HepG2 (cell line): ENCODE results near the gene GRB2. TPM values are rescaled to one million over a fixed set of nuclear protein-coding genes. Genes with fewer than 3 reads are reported as not detected.
A peak's percentile ranks its signal among the peaks of the same experiment; 100 is the strongest.
"Not testable (repeated sequence)": the region's sequence is repeated elsewhere in the genome, so short reads cannot be mapped to it uniquely, and the experiment has no call there.

Experiments
- ATAC-seq: fragments of 200-7000 bp; cut with Tn5 transposase; 3 replicates; pipeline ENCODE4 v1.9.1; 2020; ENCODE audit warnings: mild to moderate bottlenecking, moderate library complexity
- BruUV-seq: library from RNA; stranded (reverse); fragments of 400-500 nt; replicated peaks from 2 replicates; lab custom pipeline; 2021; lab: Mats Ljungman, UMichigan
- CTCF ChIA-PET: fragments of 300-600 bp; formaldehyde crosslinking; extraction: SDS; loops from one replicate; lab custom pipeline; 2021; ENCODE audit warnings: low total read pairs, inconsistent platforms, low intra/inter-chr PET ratio; lab: Yijun Ruan, JAX
- POLR2A ChIA-PET: fragments of 350-600 bp; sonication (Branson Sonifier 250); formaldehyde crosslinking; loops from one replicate; lab custom pipeline; 2020; ENCODE audit warnings: antibody characterized with exemption, inconsistent platforms; lab: Yijun Ruan, JAX
- DNase-seq: peaks from one replicate; pipeline ENCODE4 v3.0.0-alpha.2; 2015; ENCODE audit warnings: low spot score
- FAIRE-seq: peaks from 3 replicates; lab custom pipeline; 2011; peaks lifted over from hg19 to GRCh38; lab: Jason Lieb, UNC
- H2AFZ ChIP-seq: one replicate; pipeline ENCODE4 v1.6.1; 2011; ENCODE audit warnings: low read length, inconsistent platforms
- H3K27ac ChIP-seq: fragments of 300-600 bp; 3 replicates; pipeline ENCODE4 v1.8.0; 2011; ENCODE audit warnings: mixed run types, mild to moderate bottlenecking, mixed read lengths, low read length, inconsistent platforms; ENCODE audit not compliant: insufficient read depth; ENCODE audit errors: extremely low read length
- H3K27me3 ChIP-seq, 2 experiments: fragments of 200-600 bp in 1 of 2; 2 replicates in 1 of 2; 3 replicates in 1 of 2; pipeline versions ENCODE4 v1.6.0 to v1.8.0; 2011; ENCODE audit warnings: low read length in 2 of 2, mild to moderate bottlenecking in 2 of 2, moderate library complexity in 2 of 2, inconsistent platforms in 1 of 2; ENCODE audit not compliant: insufficient read depth in 2 of 2, control insufficient read depth in 1 of 2
- H3K36me3 ChIP-seq, 2 experiments: fragments of 200-600 bp in 1 of 2; replicated peaks in 1 of 2; 2 replicates in 1 of 2; 3 replicates in 1 of 2; pipeline versions ENCODE4 v1.5.1 to v1.8.0; 2011; ENCODE audit warnings: low read length in 2 of 2, inconsistent platforms in 1 of 2; ENCODE audit not compliant: insufficient read depth in 2 of 2, control insufficient read depth in 1 of 2
- H3K4me1 ChIP-seq: 2 replicates; pipeline ENCODE4 v1.5.1; 2012; ENCODE audit warnings: low read length, inconsistent platforms; ENCODE audit not compliant: insufficient read depth
- H3K4me2 ChIP-seq: 2 replicates; pipeline ENCODE4 v1.6.0; 2011; ENCODE audit warnings: low read depth, low read length, inconsistent platforms
- H3K4me3 ChIP-seq, 3 experiments: fragments of 200-600 bp in 1 of 3; sonication (generic), shearing (Covaris generic) in 1 of 3; replicated peaks in 1 of 3; 2 replicates each; pipeline ENCODE4 v1.5.1; 2011 to 2016; ENCODE audit warnings: low read length in 3 of 3, inconsistent platforms in 2 of 3, low read depth in 2 of 3, mild to moderate bottlenecking in 2 of 3, control low read depth in 1 of 3, mixed read lengths in 1 of 3; ENCODE audit not compliant: insufficient read depth in 1 of 3
- H3K79me2 ChIP-seq: one replicate; pipeline ENCODE4 v1.6.1; 2011; ENCODE audit warnings: low read length, inconsistent platforms; ENCODE audit not compliant: insufficient read depth
- H3K9ac ChIP-seq: 2 replicates; pipeline ENCODE4 v1.6.0; 2011; ENCODE audit warnings: mild to moderate bottlenecking, low read depth, low read length, inconsistent platforms; ENCODE audit not compliant: insufficient read depth
- H3K9me3 ChIP-seq: 2 replicates; pipeline ENCODE4 v1.5.1; 2012; ENCODE audit warnings: mild to moderate bottlenecking, low read length
- H4K20me1 ChIP-seq: 2 replicates; pipeline ENCODE4 v1.6.0; 2011; ENCODE audit warnings: inconsistent platforms, mild to moderate bottlenecking, low read length, moderate library complexity; ENCODE audit not compliant: insufficient read depth
- ZMAT3 ChIP-seq: sonication (generic); formaldehyde crosslinking; conservative IDR thresholded peaks from 2 replicates; pipeline ENCODE4 v1.7.0; 2021; ENCODE audit warnings: missing genetic modification reagents
- ZNF121 ChIP-seq: sonication (generic); formaldehyde crosslinking; IDR thresholded peaks from 2 replicates; pipeline ENCODE4 v1.5.0; 2020; ENCODE audit warnings: mild to moderate bottlenecking, missing genetic modification reagents
- ZNF263 ChIP-seq: sonication (generic); formaldehyde crosslinking; IDR thresholded peaks from 2 replicates; pipeline ENCODE4 v1.4.0; 2020; ENCODE audit warnings: missing genetic modification reagents
- WGBS: methylation state at CpG from one replicate; pipeline ENCODE4 v1.1.6; 2017; ENCODE audit warnings: low lambda C conversion rate; 5-methylcytosine and 5-hydroxymethylcytosine counted together
- in situ Hi-C: cut with HindIII; loops from 2 replicates; pipeline ENCODE4 v1.10.0; 2017; ENCODE audit warnings: low pct_unique_long_range_greater_than_20kb; ENCODE audit not compliant: extremely low pct_ligation_motif_present
- intact Hi-C: fragments of 100-400 bp; cut with micrococcal nuclease; formaldehyde crosslinking; loops from one replicate; pipeline ENCODE4 v1.10.0; 2022; ENCODE audit not compliant: unreplicated experiment
- polyA plus RNA-seq, 8 experiments: library from polyadenylated mRNA; depleted of rRNA in 3 of 8; stranded (reverse) in 7 of 8; unstranded in 1 of 8; fragments of >200 nt; fragmentation: Illumina TruSeq in 4 of 8; extraction: Trizol in 4 of 8; gene quantifications; 2 replicates each; pipeline versions ENCODE4 v1.2.1 to v1.2.3, GENCODE V29; 2011 to 2016; ENCODE audit warnings: low read depth in 4 of 8, missing spikeins in 1 of 8, mixed read lengths in 1 of 8; ENCODE audit not compliant: insufficient read depth in 1 of 8
- total RNA-seq, 5 experiments: library from RNA; depleted of rRNA; stranded (reverse); fragments of >200 nt; fragmentation: Illumina TruSeq; extraction: Trizol; gene quantifications; 2 replicates each; pipeline ENCODE4 v1.2.3, GENCODE V29; 2016; ENCODE audit warnings: low read depth in 1 of 5
- TF ChIP-seq, protein P1 (sequence below): sonication (generic); formaldehyde crosslinking; IDR thresholded peaks from 2 replicates; pipeline ENCODE4 v1.5.0; 2020; ENCODE audit warnings: mild to moderate bottlenecking, missing genetic modification reagents, moderate library complexity
- TF ChIP-seq, protein P2 (sequence below): sonication (generic); formaldehyde crosslinking; IDR thresholded peaks from 2 replicates; pipeline ENCODE4 v1.5.0; 2020; ENCODE audit warnings: mild to moderate bottlenecking, missing genetic modification reagents

The GRB2 gene
- total and polyA plus RNA-seq, 2 of the 13 experiments (the other 11 are each of a cell fraction or from before 2014, with no cell fraction given), result 84.6 to 92.3 TPM

DNA sequence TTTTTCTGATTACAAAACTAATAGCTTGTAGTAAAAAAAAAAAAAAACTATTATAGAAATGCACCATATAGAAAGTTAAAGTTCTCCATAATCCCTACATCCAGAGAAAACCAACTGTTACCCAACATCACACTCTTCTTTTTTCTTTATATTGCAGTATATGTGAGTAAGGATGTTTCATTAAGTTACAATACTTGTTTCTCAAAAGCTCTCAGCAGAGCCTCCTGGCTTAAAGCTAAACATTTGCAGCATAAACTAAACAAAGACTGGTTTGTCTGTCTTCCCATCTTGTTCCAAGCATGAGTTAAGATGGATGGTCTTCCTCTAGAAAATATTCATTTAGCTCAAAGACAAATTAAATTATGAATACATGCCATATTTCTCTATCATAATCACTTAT is 25.2 kb downstream of the GRB2 start:
- Histone ChIP-seq H3K27me3 (no peaks in the 10 kb centered on the region), H3K27ac (no peak overlapping the region), H3K79me2 (peaks cover 81% of the 10 kb centered on the region), H3K9me3 (no peaks in the 10 kb centered on the region), H4K20me1 (0 out of 2 replicates have a peak, but pooled peaks cover 5% of the 10 kb centered on the region), H3K4me2 (no peak overlapping the region), H3K9ac (no peak overlapping the region), H3K4me3 (no peak overlapping the region), H3K36me3 (peaks cover 0 to 11% of the 10 kb centered on the region in 2 experiments; a peak in 2 of 5 replicates), H3K4me1 (peaks cover 58% of the 10 kb centered on the region), H2AFZ (no peak overlapping the region)
- TF ChIP-seq, protein P1, sequence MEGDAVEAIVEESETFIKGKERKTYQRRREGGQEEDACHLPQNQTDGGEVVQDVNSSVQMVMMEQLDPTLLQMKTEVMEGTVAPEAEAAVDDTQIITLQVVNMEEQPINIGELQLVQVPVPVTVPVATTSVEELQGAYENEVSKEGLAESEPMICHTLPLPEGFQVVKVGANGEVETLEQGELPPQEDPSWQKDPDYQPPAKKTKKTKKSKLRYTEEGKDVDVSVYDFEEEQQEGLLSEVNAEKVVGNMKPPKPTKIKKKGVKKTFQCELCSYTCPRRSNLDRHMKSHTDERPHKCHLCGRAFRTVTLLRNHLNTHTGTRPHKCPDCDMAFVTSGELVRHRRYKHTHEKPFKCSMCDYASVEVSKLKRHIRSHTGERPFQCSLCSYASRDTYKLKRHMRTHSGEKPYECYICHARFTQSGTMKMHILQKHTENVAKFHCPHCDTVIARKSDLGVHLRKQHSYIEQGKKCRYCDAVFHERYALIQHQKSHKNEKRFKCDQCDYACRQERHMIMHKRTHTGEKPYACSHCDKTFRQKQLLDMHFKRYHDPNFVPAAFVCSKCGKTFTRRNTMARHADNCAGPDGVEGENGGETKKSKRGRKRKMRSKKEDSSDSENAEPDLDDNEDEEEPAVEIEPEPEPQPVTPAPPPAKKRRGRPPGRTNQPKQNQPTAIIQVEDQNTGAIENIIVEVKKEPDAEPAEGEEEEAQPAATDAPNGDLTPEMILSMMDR (CRISPR knock-in tag), result 0 out of 2 replicates have a peak, but pooled peaks have one; percentile 4
- no peak for TF ChIP-seq ZMAT3 (CRISPR knock-in tag)
- TSS peak; percentile 7 for BruUV-seq
- DNase-seq, result no peak
- ChIA-PET POLR2A (interaction anchor here (0.6 to 1.9 kb wide), 4 partner anchors 13 to 400 kb away, joined by 3 to 18 read pairs (median 4); partner anchors contain the start of genes GRB2 and MIF4GD), CTCF (no interaction called here)
- in situ Hi-C loops (no loop called here), intact Hi-C loops (no loop called here)
- no peak for ATAC-seq
- no peak for FAIRE-seq

DNA sequence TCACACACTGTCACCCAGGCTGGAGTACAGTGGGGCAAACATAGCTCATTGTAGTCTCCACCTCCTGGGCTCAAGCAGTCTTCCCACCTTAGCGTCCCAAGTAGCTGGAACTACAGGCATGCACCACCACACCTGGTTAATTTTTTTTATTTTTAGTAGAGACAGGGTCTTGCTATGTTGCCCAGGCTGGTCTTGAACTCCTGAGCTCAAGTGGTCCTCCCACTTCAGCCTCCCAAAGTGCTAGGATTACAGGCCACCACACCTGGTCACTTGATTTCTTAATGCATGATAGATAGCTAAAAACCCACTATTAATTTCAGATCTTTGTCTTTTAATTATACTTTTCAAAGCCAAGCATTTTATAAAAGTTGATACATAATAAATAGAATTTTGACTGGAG is 26.1 kb downstream of the GRB2 start:
- in situ Hi-C loops, DNase-seq, H3K9ac ChIP-seq, H3K27ac ChIP-seq, H3K4me2 ChIP-seq, H4K20me1 ChIP-seq, H3K4me3 ChIP-seq, intact Hi-C loops, H2AFZ ChIP-seq, CTCF ChIA-PET, H3K9me3 ChIP-seq, H3K27me3 ChIP-seq, ATAC-seq, BruUV-seq, FAIRE-seq: not testable (repeated sequence)
- TF ChIP-seq, protein P2, sequence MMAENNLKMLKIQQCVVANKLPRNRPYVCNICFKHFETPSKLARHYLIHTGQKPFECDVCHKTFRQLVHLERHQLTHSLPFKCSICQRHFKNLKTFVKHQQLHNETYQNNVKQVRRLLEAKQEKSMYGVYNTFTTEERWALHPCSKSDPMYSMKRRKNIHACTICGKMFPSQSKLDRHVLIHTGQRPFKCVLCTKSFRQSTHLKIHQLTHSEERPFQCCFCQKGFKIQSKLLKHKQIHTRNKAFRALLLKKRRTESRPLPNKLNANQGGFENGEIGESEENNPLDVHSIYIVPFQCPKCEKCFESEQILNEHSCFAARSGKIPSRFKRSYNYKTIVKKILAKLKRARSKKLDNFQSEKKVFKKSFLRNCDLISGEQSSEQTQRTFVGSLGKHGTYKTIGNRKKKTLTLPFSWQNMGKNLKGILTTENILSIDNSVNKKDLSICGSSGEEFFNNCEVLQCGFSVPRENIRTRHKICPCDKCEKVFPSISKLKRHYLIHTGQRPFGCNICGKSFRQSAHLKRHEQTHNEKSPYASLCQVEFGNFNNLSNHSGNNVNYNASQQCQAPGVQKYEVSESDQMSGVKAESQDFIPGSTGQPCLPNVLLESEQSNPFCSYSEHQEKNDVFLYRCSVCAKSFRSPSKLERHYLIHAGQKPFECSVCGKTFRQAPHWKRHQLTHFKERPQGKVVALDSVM (CRISPR knock-in tag), result peak; percentile 48; the same call in 1 of the 2 replicates
- TF ChIP-seq ZNF263 (CRISPR knock-in tag) (peak; percentile 67), ZNF121 (CRISPR knock-in tag) (peak; percentile 87)
- H3K4me1 ChIP-seq, result peaks cover 49% of the 10 kb centered on the region
- POLR2A ChIA-PET, result interaction anchor here (1.2 to 1.9 kb wide), 3 partner anchors 14 to 109 kb away, joined by 3 to 18 read pairs (median 4); partner anchors contain the start of genes GRB2 and MIF4GD
- peaks cover 81% of the 10 kb centered on the region for H3K79me2 ChIP-seq
- 89% methylated on average over 1 of the region's 1 CpG for WGBS
- peaks cover 6 to 20% of the 10 kb centered on the region in 2 experiments; a peak in 4 of 5 replicates for H3K36me3 ChIP-seq
